ENCODE results near the gene HKDC1. TPM values are rescaled to one million over a fixed set of nuclear protein-coding genes. Genes with fewer than 3 reads are reported as not detected.
A peak's percentile ranks its signal among the peaks of the same experiment; 100 is the strongest.
"Not testable (repeated sequence)": the region's sequence is repeated elsewhere in the genome, so short reads cannot be mapped to it uniquely, and the experiment has no call there.

HKDC1 gene, protein sequence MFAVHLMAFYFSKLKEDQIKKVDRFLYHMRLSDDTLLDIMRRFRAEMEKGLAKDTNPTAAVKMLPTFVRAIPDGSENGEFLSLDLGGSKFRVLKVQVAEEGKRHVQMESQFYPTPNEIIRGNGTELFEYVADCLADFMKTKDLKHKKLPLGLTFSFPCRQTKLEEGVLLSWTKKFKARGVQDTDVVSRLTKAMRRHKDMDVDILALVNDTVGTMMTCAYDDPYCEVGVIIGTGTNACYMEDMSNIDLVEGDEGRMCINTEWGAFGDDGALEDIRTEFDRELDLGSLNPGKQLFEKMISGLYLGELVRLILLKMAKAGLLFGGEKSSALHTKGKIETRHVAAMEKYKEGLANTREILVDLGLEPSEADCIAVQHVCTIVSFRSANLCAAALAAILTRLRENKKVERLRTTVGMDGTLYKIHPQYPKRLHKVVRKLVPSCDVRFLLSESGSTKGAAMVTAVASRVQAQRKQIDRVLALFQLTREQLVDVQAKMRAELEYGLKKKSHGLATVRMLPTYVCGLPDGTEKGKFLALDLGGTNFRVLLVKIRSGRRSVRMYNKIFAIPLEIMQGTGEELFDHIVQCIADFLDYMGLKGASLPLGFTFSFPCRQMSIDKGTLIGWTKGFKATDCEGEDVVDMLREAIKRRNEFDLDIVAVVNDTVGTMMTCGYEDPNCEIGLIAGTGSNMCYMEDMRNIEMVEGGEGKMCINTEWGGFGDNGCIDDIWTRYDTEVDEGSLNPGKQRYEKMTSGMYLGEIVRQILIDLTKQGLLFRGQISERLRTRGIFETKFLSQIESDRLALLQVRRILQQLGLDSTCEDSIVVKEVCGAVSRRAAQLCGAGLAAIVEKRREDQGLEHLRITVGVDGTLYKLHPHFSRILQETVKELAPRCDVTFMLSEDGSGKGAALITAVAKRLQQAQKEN
- total RNA-seq = not detected

DNA sequence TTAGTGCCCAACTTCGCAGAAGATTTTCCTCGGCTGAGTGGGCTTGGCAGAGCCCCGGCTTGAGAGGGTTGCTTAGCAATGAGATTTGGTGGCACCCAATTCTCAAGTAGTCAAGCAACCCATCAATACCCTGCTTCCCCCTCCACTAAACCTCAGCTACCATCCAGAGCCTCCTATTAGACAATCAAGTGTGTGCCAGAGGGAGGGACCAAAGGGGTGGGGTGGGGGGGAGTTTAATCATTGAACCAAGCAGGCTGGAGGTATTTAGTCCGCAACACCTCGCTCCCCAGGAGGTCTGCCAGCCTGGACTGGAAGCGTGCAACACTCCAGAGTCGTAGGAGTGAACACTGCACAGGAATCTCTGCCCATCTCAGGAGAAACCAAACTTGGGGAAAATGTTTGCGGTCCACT is at the start of gene HKDC1:
Gene HKDC1 (plus strand): TSS at position 292 of the 411 bp plus-strand sequence. CDS start 104 bp downstream, at position 396.
- intact Hi-C loops (cut with DNase I) = no loop called here
- no peak for DNase-seq (ENCODE audit: low spot score in 2 of 2)
- no peak within 1 kb of the TSS for H3K27ac ChIP-seq
- H3K4me3 ChIP-seq = no peak within 1 kb of the TSS
- TF ChIP-seq, protein P1, sequence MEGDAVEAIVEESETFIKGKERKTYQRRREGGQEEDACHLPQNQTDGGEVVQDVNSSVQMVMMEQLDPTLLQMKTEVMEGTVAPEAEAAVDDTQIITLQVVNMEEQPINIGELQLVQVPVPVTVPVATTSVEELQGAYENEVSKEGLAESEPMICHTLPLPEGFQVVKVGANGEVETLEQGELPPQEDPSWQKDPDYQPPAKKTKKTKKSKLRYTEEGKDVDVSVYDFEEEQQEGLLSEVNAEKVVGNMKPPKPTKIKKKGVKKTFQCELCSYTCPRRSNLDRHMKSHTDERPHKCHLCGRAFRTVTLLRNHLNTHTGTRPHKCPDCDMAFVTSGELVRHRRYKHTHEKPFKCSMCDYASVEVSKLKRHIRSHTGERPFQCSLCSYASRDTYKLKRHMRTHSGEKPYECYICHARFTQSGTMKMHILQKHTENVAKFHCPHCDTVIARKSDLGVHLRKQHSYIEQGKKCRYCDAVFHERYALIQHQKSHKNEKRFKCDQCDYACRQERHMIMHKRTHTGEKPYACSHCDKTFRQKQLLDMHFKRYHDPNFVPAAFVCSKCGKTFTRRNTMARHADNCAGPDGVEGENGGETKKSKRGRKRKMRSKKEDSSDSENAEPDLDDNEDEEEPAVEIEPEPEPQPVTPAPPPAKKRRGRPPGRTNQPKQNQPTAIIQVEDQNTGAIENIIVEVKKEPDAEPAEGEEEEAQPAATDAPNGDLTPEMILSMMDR (IDR thresholded peaks at IDR 0.05) = no peak
- no peaks in the 10 kb centered on the region for H3K9me3 ChIP-seq
- H3K27me3 ChIP-seq = no peaks in the 10 kb centered on the region
- no peaks in the 10 kb centered on the region for H3K36me3 ChIP-seq
- no peaks in the 10 kb centered on the region for H3K4me1 ChIP-seq

DNA sequence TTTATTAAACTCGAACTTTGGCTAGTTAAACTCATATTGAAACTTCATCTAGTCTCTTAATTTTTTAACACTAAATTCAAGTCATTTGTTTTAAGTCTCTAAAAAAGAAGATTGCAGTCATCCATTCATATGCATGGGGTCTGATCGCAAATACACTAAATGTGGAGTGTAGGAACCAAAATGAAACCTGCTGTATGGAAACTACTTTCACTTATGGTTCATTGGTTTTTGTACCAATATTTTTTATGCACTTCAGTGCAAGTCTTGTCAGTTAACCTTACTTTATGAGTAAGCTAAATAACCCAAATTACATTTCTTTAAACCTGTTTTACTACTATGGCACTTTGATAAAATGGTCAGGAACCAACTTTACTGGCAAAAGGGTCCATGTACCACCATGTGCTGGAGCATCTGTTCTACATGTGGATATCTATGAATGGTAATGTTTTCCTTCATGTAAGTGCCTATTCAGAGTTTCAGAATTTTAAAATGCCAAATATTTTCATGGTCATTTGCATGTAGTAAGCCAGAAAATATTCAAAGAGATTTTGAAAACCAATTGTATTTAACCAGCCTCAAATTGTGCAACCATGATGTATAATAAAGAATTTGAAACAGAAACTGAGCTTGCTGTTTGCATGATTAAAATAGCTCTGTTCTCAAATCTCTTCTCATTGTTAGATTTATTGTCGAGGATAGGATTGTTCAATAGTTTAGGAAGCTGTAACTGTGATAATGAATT is 47.7 kb upstream of the HKDC1 start:
- Histone ChIP-seq H3K4me1 (no peaks in the 10 kb centered on the region), H3K27ac (no peak overlapping the region), H3K9me3 (no peaks in the 10 kb centered on the region), H3K36me3 (peaks cover 21 to 51% of the 10 kb centered on the region in 2 donors), H3K27me3 (no peaks in the 10 kb centered on the region), H3K4me3 (no peak overlapping the region)
- TF ChIP-seq, protein P1 (IDR thresholded peaks at IDR 0.05) = no peak
- intact Hi-C loops (cut with DNase I) = no loop called here
- DNase-seq (ENCODE audit: low spot score in 2 of 2) = no peak

DNA sequence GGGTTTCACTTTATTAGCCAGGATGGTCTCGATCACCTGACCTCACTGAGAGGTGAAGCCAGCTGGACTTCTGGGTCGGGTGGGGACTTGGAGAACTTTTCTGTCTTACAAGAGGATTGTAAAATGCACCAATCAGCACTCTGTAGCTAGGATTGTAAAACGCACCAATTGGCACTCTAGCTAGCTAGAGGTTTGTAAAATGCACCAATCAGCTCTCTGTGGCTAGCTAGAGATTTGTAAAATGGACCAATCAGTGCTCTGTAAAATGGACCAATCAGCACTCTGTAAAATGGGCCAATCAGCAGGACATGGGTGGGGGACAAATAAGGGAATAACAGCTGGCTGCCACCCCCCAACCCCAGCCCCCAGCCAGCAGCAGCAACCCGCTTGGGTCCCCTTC is 44.8 kb upstream of the HKDC1 start:
- H3K4me3 ChIP-seq; H3K9me3 ChIP-seq; DNase-seq (ENCODE audit: low spot score in 2 of 2); H3K27me3 ChIP-seq; H3K4me1 ChIP-seq; H3K27ac ChIP-seq: not testable (repeated sequence)
- intact Hi-C loops (cut with DNase I) = loop anchor here (5.0 kb wide), 1 partner anchor 188 kb away; the partner anchor contains the start of gene KIFBP
- H3K36me3 ChIP-seq = peaks cover 9 to 25% of the 10 kb centered on the region in 2 donors

DNA sequence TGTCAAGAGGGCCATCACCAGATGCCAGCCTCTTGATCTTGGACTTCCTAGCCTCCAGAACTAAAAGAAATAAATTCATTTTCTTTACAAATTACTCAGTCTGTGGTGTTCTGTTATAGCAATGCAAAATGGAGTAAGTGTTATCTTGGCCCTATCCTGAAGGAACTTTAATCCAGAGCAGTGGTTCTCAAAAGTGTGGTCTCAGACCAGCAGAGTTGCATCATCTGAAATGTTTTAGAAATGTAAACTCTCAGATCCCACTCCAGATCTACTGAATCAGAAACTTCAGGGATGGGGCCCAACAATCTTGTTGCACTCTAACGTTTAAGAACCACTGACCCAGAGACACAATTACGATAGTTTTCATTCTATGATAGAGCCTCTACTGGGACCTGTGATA is 43.3 kb upstream of the HKDC1 start:
- no peak for DNase-seq (ENCODE audit: low spot score in 2 of 2)
- H3K4me3 ChIP-seq = no peak overlapping the region
- TF ChIP-seq, protein P1 (IDR thresholded peaks at IDR 0.05) = no peak
- intact Hi-C loops (cut with DNase I) = loop anchor here (5.0 kb wide), 1 partner anchor 190 kb away; the partner anchor contains the start of gene KIFBP
- no peaks in the 10 kb centered on the region for H3K9me3 ChIP-seq
- peaks cover 0 to 12% of the 10 kb centered on the region in 2 donors for H3K36me3 ChIP-seq
- no peak overlapping the region for H3K27ac ChIP-seq
- peaks cover 4 to 14% of the 10 kb centered on the region in 2 donors for H3K4me1 ChIP-seq
- no peaks in the 10 kb centered on the region for H3K27me3 ChIP-seq

DNA sequence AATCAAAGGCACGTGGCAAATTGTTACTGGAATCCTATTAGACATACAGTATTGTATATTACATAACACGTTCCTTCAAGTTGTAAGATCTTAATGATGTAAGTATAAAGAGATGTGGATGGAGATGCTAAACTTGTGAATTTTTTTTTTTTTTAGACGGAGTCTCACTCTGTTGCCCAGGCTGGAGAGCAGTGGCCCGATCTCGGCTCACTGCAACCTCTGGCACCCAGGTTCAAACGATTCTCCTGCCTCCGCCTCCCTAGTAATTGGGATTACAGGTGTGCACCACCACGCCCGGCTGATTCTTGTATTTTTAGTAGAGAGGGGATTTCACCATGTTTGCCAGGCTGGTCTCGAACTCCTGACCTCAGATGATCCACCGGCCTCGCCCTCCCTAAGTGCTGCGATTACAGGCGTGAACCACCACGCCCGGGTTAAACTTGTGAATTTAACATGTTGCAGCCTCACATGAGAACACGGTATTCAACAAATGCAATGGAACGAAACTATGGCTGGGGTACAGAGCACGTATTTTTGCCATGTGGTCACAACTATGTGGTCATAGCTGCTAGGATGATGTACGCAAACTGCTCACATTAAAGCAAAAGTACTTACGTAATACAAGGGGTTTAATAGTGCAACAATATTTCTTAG is 40.9 kb upstream of the HKDC1 start:
- H3K9me3 ChIP-seq = no peaks in the 10 kb centered on the region
- H3K4me1 ChIP-seq = peaks cover 4 to 17% of the 10 kb centered on the region in 2 donors
- no peak for DNase-seq (ENCODE audit: low spot score in 2 of 2)
- no peaks in the 10 kb centered on the region for H3K27me3 ChIP-seq
- intact Hi-C loops (cut with DNase I) = loop anchor here (1.0 to 5.0 kb wide), 2 partner anchors 56 to 192 kb away; partner anchors contain the start of gene KIFBP
- H3K4me3 ChIP-seq = peak overlapping the region; percentile 81 to 95
- TF ChIP-seq, protein P1 (IDR thresholded peaks at IDR 0.05) = no peak
- H3K36me3 ChIP-seq = no peaks in the 10 kb centered on the region
- peak overlapping the region; percentile 11 to 89 for H3K27ac ChIP-seq

All from ascending aorta (tissue), 2 donors.